HepG2 (cell line): ENCODE data around the gene MTFP1. TPM values are rescaled to one million over a fixed set of nuclear protein-coding genes. Genes with fewer than 3 reads are reported as not detected.
A peak's percentile ranks its signal among the peaks of the same experiment; 100 is the strongest.

ENCODE experiments used
- BCLAF1 ChIP-seq: fragments of 450-650 bp; IDR thresholded peaks from 2 replicates; pipeline ENCODE4 v1.6.1; 2017; ENCODE audit warnings: mild to moderate bottlenecking
- CBX1 ChIP-seq: IDR thresholded peaks from one replicate; pipeline ENCODE4 v1.6.1; 2016; ENCODE audit warnings: antibody characterized with exemption, low read depth
- DZIP1 ChIP-seq: sonication (generic); formaldehyde crosslinking; IDR thresholded peaks from 2 replicates; pipeline ENCODE4 v1.5.0; 2020; ENCODE audit warnings: mild to moderate bottlenecking, missing genetic modification reagents
- E2F2 ChIP-seq: sonication (generic); formaldehyde crosslinking; IDR thresholded peaks from 2 replicates; pipeline ENCODE4 v1.4.0; 2020; ENCODE audit warnings: missing genetic modification reagents, borderline replicate concordance
- EEA1 ChIP-seq: sonication (generic); formaldehyde crosslinking; IDR thresholded peaks from 2 replicates; pipeline ENCODE4 v1.5.1; 2020; ENCODE audit warnings: mild to moderate bottlenecking, missing genetic modification reagents, borderline replicate concordance
- FIP1L1 ChIP-seq: fragments of 200-400 bp; formaldehyde crosslinking; IDR thresholded peaks from 2 replicates; pipeline ENCODE4 v1.6.1; 2018; ENCODE audit warnings: low read depth, mild to moderate bottlenecking, low read length, moderate library complexity, borderline replicate concordance; ENCODE audit not compliant: insufficient read depth
- HBP1 ChIP-seq: IDR thresholded peaks from 2 replicates; pipeline ENCODE4 v1.6.1; 2016; ENCODE audit warnings: low read depth, control low read depth
- TBX2 ChIP-seq: sonication (generic); formaldehyde crosslinking; IDR thresholded peaks from 2 replicates; pipeline ENCODE4 v1.5.0; 2020; ENCODE audit warnings: missing genetic modification reagents, mild to moderate bottlenecking, borderline replicate concordance
- WIZ ChIP-seq: sonication (generic); formaldehyde crosslinking; IDR thresholded peaks from 2 replicates; pipeline ENCODE4 v1.5.1; 2020; ENCODE audit warnings: mild to moderate bottlenecking, missing genetic modification reagents
- ZFY ChIP-seq: sonication (generic); formaldehyde crosslinking; IDR thresholded peaks from 2 replicates; pipeline ENCODE4 v1.4.0; 2020; ENCODE audit warnings: missing genetic modification reagents
- ZKSCAN8 ChIP-seq: IDR thresholded peaks from 2 replicates; pipeline ENCODE4 v1.6.1; 2016; ENCODE audit warnings: borderline replicate concordance, missing genetic modification reagents, missing compliant biosample characterization
- ZMYM4 ChIP-seq: sonication (generic); formaldehyde crosslinking; IDR thresholded peaks from 2 replicates; pipeline ENCODE4 v1.8.1; 2023; ENCODE audit warnings: mild to moderate bottlenecking, missing genetic modification reagents
- ZNF232 ChIP-seq: sonication (generic); formaldehyde crosslinking; IDR thresholded peaks from 2 replicates; pipeline ENCODE4 v1.4.0; 2020; ENCODE audit warnings: missing genetic modification reagents, borderline replicate concordance
- ZNF432 ChIP-seq: sonication (generic); formaldehyde crosslinking; IDR thresholded peaks from 2 replicates; pipeline ENCODE4 v1.5.0; 2020; ENCODE audit warnings: missing genetic modification reagents, mild to moderate bottlenecking, borderline replicate concordance
- ZNF441 ChIP-seq: sonication (generic); formaldehyde crosslinking; IDR thresholded peaks from 2 replicates; pipeline ENCODE4 v1.7.0; 2021; ENCODE audit warnings: missing genetic modification reagents, borderline replicate concordance
- ZNF530 ChIP-seq: sonication (generic); formaldehyde crosslinking; IDR thresholded peaks from 2 replicates; pipeline ENCODE4 v1.5.0; 2020; ENCODE audit warnings: low read depth, mild to moderate bottlenecking, missing genetic modification reagents
- ZNF549 ChIP-seq: sonication (generic); formaldehyde crosslinking; IDR thresholded peaks from 2 replicates; pipeline ENCODE4 v1.5.0; 2020; ENCODE audit warnings: missing genetic modification reagents
- ZNF572 ChIP-seq: sonication (generic); formaldehyde crosslinking; IDR thresholded peaks from 2 replicates; pipeline ENCODE4 v1.5.1; 2020; ENCODE audit warnings: mild to moderate bottlenecking, missing genetic modification reagents
- polyA plus RNA-seq, 8 experiments: library from polyadenylated mRNA; depleted of rRNA in 3 of 8; stranded (reverse) in 7 of 8; unstranded in 1 of 8; fragments of >200 nt; fragmentation: Illumina TruSeq in 4 of 8; extraction: Trizol in 4 of 8; gene quantifications; 2 replicates each; pipeline versions ENCODE4 v1.2.1 to v1.2.3, GENCODE V29; 2011 to 2016; ENCODE audit warnings: low read depth in 4 of 8, missing spikeins in 1 of 8, mixed read lengths in 1 of 8; ENCODE audit not compliant: insufficient read depth in 1 of 8
- total RNA-seq, 5 experiments: library from RNA; depleted of rRNA; stranded (reverse); fragments of >200 nt; fragmentation: Illumina TruSeq; extraction: Trizol; gene quantifications; 2 replicates each; pipeline ENCODE4 v1.2.3, GENCODE V29; 2016; ENCODE audit warnings: low read depth in 1 of 5
- TF ChIP-seq, protein P1 (sequence below): IDR thresholded peaks from 2 replicates; pipeline ENCODE4 v1.6.1; 2012; ENCODE audit warnings: inconsistent platforms
- TF ChIP-seq, protein P2 (sequence below): conservative IDR thresholded peaks from 2 replicates; pipeline ENCODE4 v1.6.1; 2018; ENCODE audit warnings: missing genetic modification reagents

The MTFP1 gene
- total and polyA plus RNA-seq, 2 of the 13 experiments (the other 11 are each of a cell fraction or from before 2014, with no cell fraction given), result 29.5 to 45.6 TPM

DNA sequence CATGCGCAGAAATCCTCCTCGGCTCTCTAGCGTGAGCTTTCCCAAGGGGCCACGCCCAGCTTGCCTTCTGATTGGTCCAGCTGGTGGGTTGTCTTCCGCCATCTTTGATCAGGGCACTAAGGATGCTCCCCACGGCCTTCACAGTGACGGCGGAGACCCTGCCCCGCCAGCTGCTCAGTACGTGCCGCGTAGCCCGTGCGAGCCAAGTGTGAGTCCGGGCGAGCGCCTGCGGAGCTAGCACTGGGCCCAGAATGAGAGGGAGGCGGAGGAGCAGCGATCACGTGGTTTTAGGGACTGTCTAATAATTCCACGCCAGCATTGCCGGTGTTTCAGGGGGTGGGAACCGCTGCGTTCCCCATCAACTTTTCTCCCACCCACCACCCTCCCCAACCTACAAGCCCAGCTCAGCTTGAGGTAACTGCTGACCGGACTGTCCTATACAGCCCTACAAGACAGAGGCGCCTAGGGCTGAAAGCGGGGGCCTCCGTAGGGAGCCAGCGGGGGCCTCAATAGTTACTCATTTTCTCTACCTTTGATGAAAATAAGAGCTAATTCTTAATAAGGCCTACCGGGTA lies 1.5 kb upstream of the MTFP1 start (continued):
- TF ChIP-seq, protein P1, sequence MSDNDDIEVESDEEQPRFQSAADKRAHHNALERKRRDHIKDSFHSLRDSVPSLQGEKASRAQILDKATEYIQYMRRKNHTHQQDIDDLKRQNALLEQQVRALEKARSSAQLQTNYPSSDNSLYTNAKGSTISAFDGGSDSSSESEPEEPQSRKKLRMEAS, result peak; percentile 88
- peak; percentile 73 for TF ChIP-seq ZMYM4 (CRISPR knock-in tag)
- TF ChIP-seq ZNF530 (CRISPR knock-in tag), result no peak
- TF ChIP-seq, protein P2, sequence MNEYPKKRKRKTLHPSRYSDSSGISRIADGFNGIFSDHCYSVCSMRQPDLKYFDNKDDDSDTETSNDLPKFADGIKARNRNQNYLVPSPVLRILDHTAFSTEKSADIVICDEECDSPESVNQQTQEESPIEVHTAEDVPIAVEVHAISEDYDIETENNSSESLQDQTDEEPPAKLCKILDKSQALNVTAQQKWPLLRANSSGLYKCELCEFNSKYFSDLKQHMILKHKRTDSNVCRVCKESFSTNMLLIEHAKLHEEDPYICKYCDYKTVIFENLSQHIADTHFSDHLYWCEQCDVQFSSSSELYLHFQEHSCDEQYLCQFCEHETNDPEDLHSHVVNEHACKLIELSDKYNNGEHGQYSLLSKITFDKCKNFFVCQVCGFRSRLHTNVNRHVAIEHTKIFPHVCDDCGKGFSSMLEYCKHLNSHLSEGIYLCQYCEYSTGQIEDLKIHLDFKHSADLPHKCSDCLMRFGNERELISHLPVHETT (CRISPR knock-in tag), result no peak
- TF ChIP-seq E2F2 (CRISPR knock-in tag), result no peak
- TF ChIP-seq ZNF432, result no peak
- TF ChIP-seq ZNF572 (CRISPR knock-in tag), result no peak
- TF ChIP-seq FIP1L1, result no peak; the same call in 1 of the 2 replicates
- peak; percentile 83 for TF ChIP-seq HBP1
- TF ChIP-seq ZNF549 (CRISPR knock-in tag), result no peak
- no peak for TF ChIP-seq CBX1
- no peak for TF ChIP-seq ZKSCAN8
- no peak for TF ChIP-seq DZIP1 (CRISPR knock-in tag)
- TF ChIP-seq ZNF441 (CRISPR knock-in tag), result peak; percentile 31; the same call in 1 of the 2 replicates
- peak; percentile 72; the same call in 1 of the 2 replicates for TF ChIP-seq TBX2 (CRISPR knock-in tag)
- TF ChIP-seq EEA1 (CRISPR knock-in tag), result no peak
- no peak for TF ChIP-seq BCLAF1
- no peak for TF ChIP-seq WIZ (CRISPR knock-in tag)
- TF ChIP-seq ZFY (CRISPR knock-in tag), result peak; percentile 94
- no peak for TF ChIP-seq ZNF232 (CRISPR knock-in tag)
